Left colon (tissue), 2 donors: ENCODE data around the gene B3GALT6. TPM values are rescaled to one million over a fixed set of nuclear protein-coding genes. Genes with fewer than 3 reads are reported as not detected.
A peak's percentile ranks its signal among the peaks of the same experiment; 100 is the strongest.

Source experiments
- ATAC-seq: fragments of 200-7000 bp; cut with Tn5 transposase; one replicate; pipeline ENCODE4 v1.9.1; 2020; ENCODE audit warnings: mild to moderate bottlenecking, moderate library complexity
- DNase-seq, 2 donors: peaks; one replicate each; pipeline ENCODE4 v3.0.0-alpha.2; 2020
- intact Hi-C, 2 donors: fragments of 100-400 bp; cut with DNase I in 1 of 2; cut with micrococcal nuclease in 1 of 2; formaldehyde crosslinking; loops; one replicate each; pipeline versions ENCODE4 v1.11.2 to v1.14.0; 2022; cut with DNase I, micrococcal nuclease
- total RNA-seq, 2 donors: library from RNA; stranded (reverse); fragmentation: NEBNext Ultra II Directional; extraction: Animal tissue kit (Norgen Biotek cat#: 25700); gene quantifications; one replicate each; pipeline ENCODE4 v1.2.1, GENCODE V29; 2021
- donor health status: DM: no; HTN: no; CAD: no.
- donor health status: DM: yes; HTN: yes; CAD: no.

B3GALT6 gene
- total RNA-seq, 2 donors from 2014 or later: 8.2 to 9.6 TPM

- intact Hi-C loops: no loop called here
- ATAC-seq: no peak
These were observed 21.3 kb downstream of the B3GALT6 start for GRCh38 chr1:1253314-1253713.

GRCh38 chr1:1253972-1254666, 22.1 kb downstream of the B3GALT6 start:
- no peak for DNase-seq
- ATAC-seq: no peak
- intact Hi-C loops: no loop called here

More at GRCh38 chr1:1253314-1253713, 21.3 kb downstream of the B3GALT6 start:
- DNase-seq: no peak

- intact Hi-C loops: no loop called here
- DNase-seq (no peak), ATAC-seq (no peak)
These were observed 22.6 kb downstream of the B3GALT6 start for GRCh38 chr1:1254667-1254998.

GRCh38 chr1:1255078-1255477, 23.0 kb downstream of the B3GALT6 start:
- no peak for DNase-seq
- intact Hi-C loops: no loop called here
- no peak for ATAC-seq

- intact Hi-C loops: no loop called here
- ATAC-seq (no peak), DNase-seq (no peak)
These were observed 23.6 kb downstream of the B3GALT6 start for GRCh38 chr1:1255611-1256010.

- DNase-seq: no peak
- no peak for ATAC-seq
- intact Hi-C loops: no loop called here
These were observed 25.2 kb downstream of the B3GALT6 start for GRCh38 chr1:1256956-1257871.

- intact Hi-C loops: no loop called here
- DNase-seq (no peak), ATAC-seq (no peak)
These were observed 27.1 kb downstream of the B3GALT6 start for GRCh38 chr1:1259119-1259488.

- ATAC-seq (no peak), DNase-seq (no peak)
- intact Hi-C loops: no loop called here
These were observed 27.5 kb downstream of the B3GALT6 start for GRCh38 chr1:1259540-1259939.

- no peak for DNase-seq
These were observed 28.0 kb downstream of the B3GALT6 start for GRCh38 chr1:1259951-1260600.

GRCh38 chr1:1260843-1261560, 29.0 kb downstream of the B3GALT6 start:
- intact Hi-C loops: no loop called here
- DNase-seq: no peak
- no peak for ATAC-seq

More at GRCh38 chr1:1259951-1260600, 28.0 kb downstream of the B3GALT6 start:
- intact Hi-C loops: no loop called here
- no peak for ATAC-seq

GRCh38 chr1:1262071-1262470, 30.0 kb downstream of the B3GALT6 start:
- DNase-seq (no peak), ATAC-seq (no peak)
- intact Hi-C loops: no loop called here

GRCh38 chr1:1262758-1263157, 30.7 kb downstream of the B3GALT6 start:
- ATAC-seq (no peak), DNase-seq (no peak)
- intact Hi-C loops: no loop called here

GRCh38 chr1:1264026-1264425, 32.0 kb downstream of the B3GALT6 start:
- intact Hi-C loops: no loop called here
- ATAC-seq (no peak), DNase-seq (no peak)

- DNase-seq: no peak
- intact Hi-C loops: no loop called here
- ATAC-seq: peak; percentile 27
These were observed 32.8 kb downstream of the B3GALT6 start for GRCh38 chr1:1264868-1265272.

- ATAC-seq (no peak), DNase-seq (no peak)
- intact Hi-C loops: no loop called here
These were observed 35.6 kb downstream of the B3GALT6 start for GRCh38 chr1:1267488-1268283.

GRCh38 chr1:1268284-1268682, 36.2 kb downstream of the B3GALT6 start:
- DNase-seq: no peak
- intact Hi-C loops: no loop called here
- no peak for ATAC-seq

GRCh38 chr1:1270813-1271212, 38.8 kb downstream of the B3GALT6 start:
- intact Hi-C loops: no loop called here
- ATAC-seq: no peak

More at GRCh38 chr1:1270813-1271212, 38.8 kb downstream of the B3GALT6 start:
- no peak for DNase-seq
